Uterus (tissue), 4 donors: ENCODE data around the gene EHMT1. TPM values are rescaled to one million over a fixed set of nuclear protein-coding genes. Genes with fewer than 3 reads are reported as not detected.
"Not testable (repeated sequence)": the region's sequence is repeated elsewhere in the genome, so short reads cannot be mapped to it uniquely, and the experiment has no call there.

Source experiments
- DNase-seq, 2 donors: peaks; one replicate each; pipeline ENCODE4 v3.0.0-alpha.2; 2019 to 2020
- H3K27ac ChIP-seq, 2 donors: fragments of 200-600 bp; sonication (generic); 1 replicate in 1 of 2; 2 replicates in 1 of 2; pipeline ENCODE4 v1.5.1; 2016 to 2018
- H3K27me3 ChIP-seq, 2 donors: fragments of 200-600 bp; sonication (generic); one replicate each; pipeline ENCODE4 v1.5.1; 2018 to 2019; ENCODE audit warnings: control low read depth in 1 of 2
- H3K36me3 ChIP-seq, 2 donors: fragments of 200-600 bp; sonication (generic); one replicate each; pipeline ENCODE4 v1.5.1; 2019; ENCODE audit warnings: control low read depth in 1 of 2
- H3K4me1 ChIP-seq, 2 donors: fragments of 200-600 bp; sonication (generic); one replicate each; pipeline ENCODE4 v1.5.1; 2018 to 2019; ENCODE audit warnings: control low read depth in 1 of 2
- H3K4me3 ChIP-seq, 2 donors: fragments of 200-600 bp; sonication (generic); 1 replicate in 1 of 2; 2 replicates in 1 of 2; pipeline ENCODE4 v1.5.1; 2018 to 2019; ENCODE audit warnings: mild to moderate bottlenecking in 1 of 2
- H3K9me3 ChIP-seq, 2 donors: fragments of 200-600 bp; sonication (generic); one replicate each; pipeline ENCODE4 v1.5.1; 2019; ENCODE audit warnings: control low read depth in 1 of 2
- CTCF ChIP-seq, 4 experiments: fragments of 200-600 bp in 2 of 4; fragments of 450-650 bp in 2 of 4; sonication (generic) in 2 of 4; IDR thresholded peaks; one replicate each; pipeline ENCODE4 v1.5.1; 2016 to 2019; ENCODE audit warnings: antibody characterized with exemption in 4 of 4, mild to moderate bottlenecking in 2 of 4, moderate library complexity in 1 of 4
- POLR2A ChIP-seq, 2 donors: fragments of 450-650 bp; IDR thresholded peaks; one replicate each; pipeline ENCODE4 v1.6.1; 2016; ENCODE audit warnings: antibody characterized with exemption in 2 of 2, mild to moderate bottlenecking in 1 of 2, moderate library complexity in 1 of 2
- intact Hi-C: fragments of 100-400 bp; cut with DNase I; formaldehyde crosslinking; loops from one replicate; pipeline ENCODE4 v1.15.1; 2023; ENCODE audit warnings: low total_unique reads
- total RNA-seq, 4 donors: library from RNA; depleted of rRNA in 3 of 4; stranded (reverse); fragments of >200 nt in 3 of 4; gene quantifications; one replicate each; pipeline versions ENCODE4 v1.1.0 to v1.2.4, GENCODE V29; 2014 to 2023
- donor health status: DM: yes; HTN: yes; CAD: no.

The EHMT1 gene
- total RNA-seq, 4 donors from 2014 or later, result 32.6 to 109 (median 74.9) TPM

GRCh38 chr9:137590469-137591383 is 28.1 kb upstream of the EHMT1 start, which contains the start of gene ZMYND19:
Gene ZMYND19 (minus strand): TSS chr9:137590512. CDS start chr9:137590263, 249 bp downstream.
- Histone ChIP-seq H3K36me3 (no peaks in the 10 kb centered on the region), H3K4me3 (peak within 1 kb of the TSS; percentile 47 to 67), H3K27ac (peak within 1 kb of the TSS in 1 of 2 donors; percentile 35), H3K4me1 (peaks cover 0 to 9% of the 10 kb centered on the region in 2 donors), H3K27me3 (no peaks in the 10 kb centered on the region), H3K9me3 (no peaks in the 10 kb centered on the region)
- peak in 1 of 2 donors; percentile 14 for TF ChIP-seq POLR2A (IDR thresholded peaks at IDR 0.05)
- TF ChIP-seq CTCF (IDR thresholded peaks at IDR 0.05), result peak in 1 of 4 experiments; percentile 30
- intact Hi-C loops, result no loop called here
- DNase-seq, result peak; percentile 82 to 90

GRCh38 chr9:137592767-137593166 is 26.0 kb upstream of the EHMT1 start:
- no peak for DNase-seq
- intact Hi-C loops, result no loop called here
- Histone ChIP-seq H3K9me3 (no peaks in the 10 kb centered on the region), H3K27ac (no peak overlapping the region), H3K4me3 (no peak overlapping the region), H3K36me3 (no peaks in the 10 kb centered on the region), H3K27me3 (no peaks in the 10 kb centered on the region), H3K4me1 (peaks cover 0 to 9% of the 10 kb centered on the region in 2 donors)
- no peak for TF ChIP-seq POLR2A (IDR thresholded peaks at IDR 0.05)
- TF ChIP-seq CTCF (IDR thresholded peaks at IDR 0.05), result no peak

- H3K4me3 ChIP-seq, result no peak overlapping the region
- TF ChIP-seq CTCF (IDR thresholded peaks at IDR 0.05) (no peak), POLR2A (IDR thresholded peaks at IDR 0.05) (no peak)
- H3K9me3 ChIP-seq, result no peaks in the 10 kb centered on the region
- DNase-seq, result no peak
- H3K36me3 ChIP-seq, result no peaks in the 10 kb centered on the region
- intact Hi-C loops, result no loop called here
- no peaks in the 10 kb centered on the region for H3K27me3 ChIP-seq
- peaks cover 0 to 9% of the 10 kb centered on the region in 2 donors for H3K4me1 ChIP-seq
- no peak overlapping the region for H3K27ac ChIP-seq
Observed at GRCh38 chr9:137593176-137593575, 25.6 kb upstream of the EHMT1 start.

GRCh38 chr9:137596577-137596976 is 22.2 kb upstream of the EHMT1 start:
- intact Hi-C loops, H3K36me3 ChIP-seq, H3K9me3 ChIP-seq, H3K27me3 ChIP-seq, DNase-seq, H3K27ac ChIP-seq, H3K4me1 ChIP-seq, H3K4me3 ChIP-seq: not testable (repeated sequence)

GRCh38 chr9:137598943-137599342 is 19.9 kb upstream of the EHMT1 start:
- no peaks in the 10 kb centered on the region for H3K9me3 ChIP-seq
- no peaks in the 10 kb centered on the region for H3K27me3 ChIP-seq
- no peaks in the 10 kb centered on the region for H3K36me3 ChIP-seq
- no peak overlapping the region for H3K4me3 ChIP-seq
- no peak overlapping the region for H3K27ac ChIP-seq
- no peaks in the 10 kb centered on the region for H3K4me1 ChIP-seq
- TF ChIP-seq POLR2A (IDR thresholded peaks at IDR 0.05) (no peak), CTCF (IDR thresholded peaks at IDR 0.05) (no peak)
- no peak for DNase-seq
- intact Hi-C loops, result no loop called here
